ENCODE data around the gene OGDH.
"Not testable (repeated sequence)": the region's sequence is repeated elsewhere in the genome, so short reads cannot be mapped to it uniquely, and the experiment has no call there.

Gene OGDH

DNA sequence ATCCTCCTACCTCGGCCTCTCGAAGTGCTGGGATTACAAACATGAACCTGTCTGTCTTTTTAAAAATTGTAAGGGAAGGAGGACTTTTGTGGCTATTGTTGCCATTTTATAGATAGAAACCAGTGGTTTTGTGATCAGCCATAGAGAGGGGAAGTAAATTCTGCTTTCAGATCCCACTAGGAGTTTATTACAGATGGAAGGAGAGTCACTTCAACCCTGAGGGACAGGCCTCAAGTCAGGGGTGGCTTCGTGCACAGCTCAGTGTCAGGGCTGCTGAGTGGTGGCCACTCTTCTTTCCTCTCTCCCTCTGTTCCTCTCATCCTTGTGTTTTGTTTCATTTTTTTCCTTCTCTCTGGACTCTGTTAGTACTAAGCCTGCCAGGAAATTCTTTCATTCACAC is 60.8 kb downstream of the OGDH start:
- no peak for DNase-seq (ENCODE audit: low spot score)

DNA sequence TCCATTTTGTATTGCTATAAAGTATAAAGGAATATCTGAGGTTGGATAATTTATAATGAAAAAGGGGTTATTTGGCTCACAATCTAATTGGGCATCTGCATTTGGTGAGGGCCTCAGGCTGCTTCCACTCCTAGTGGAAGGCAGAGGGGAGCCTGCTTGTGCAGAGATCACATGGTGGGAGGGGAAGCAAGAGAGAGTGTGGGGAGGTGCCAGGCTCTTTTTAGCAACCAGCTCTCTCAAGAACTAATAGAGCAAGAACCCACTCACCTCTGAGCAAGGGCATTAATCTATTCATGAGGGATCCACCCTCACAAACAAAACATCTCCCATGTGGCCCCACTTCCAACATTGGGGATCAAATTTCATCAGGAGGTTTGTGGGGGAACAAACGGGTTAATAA is 64.6 kb downstream of the OGDH start:
- DNase-seq (ENCODE audit: low spot score): no peak

DNA sequence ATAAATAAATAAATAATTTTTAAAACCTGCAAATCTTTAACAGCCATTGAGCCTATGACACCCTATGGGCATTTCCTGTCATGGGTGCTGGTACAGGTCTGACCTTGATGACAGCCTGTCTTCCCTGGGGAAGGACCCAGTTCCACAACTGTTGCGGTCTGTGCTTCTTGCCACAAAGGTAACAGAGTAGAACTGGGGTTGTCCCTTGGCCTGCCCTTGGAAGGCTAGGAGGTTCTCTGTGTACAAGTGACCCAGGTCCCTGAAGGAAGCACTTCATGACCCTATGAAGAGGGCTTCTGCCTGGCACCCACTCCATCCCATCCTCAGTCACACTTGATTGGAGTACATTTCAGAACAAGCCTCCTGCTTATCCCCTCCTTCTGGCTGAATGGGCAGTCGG is 66.9 kb downstream of the OGDH start:
- no peak for DNase-seq (ENCODE audit: low spot score)

DNA sequence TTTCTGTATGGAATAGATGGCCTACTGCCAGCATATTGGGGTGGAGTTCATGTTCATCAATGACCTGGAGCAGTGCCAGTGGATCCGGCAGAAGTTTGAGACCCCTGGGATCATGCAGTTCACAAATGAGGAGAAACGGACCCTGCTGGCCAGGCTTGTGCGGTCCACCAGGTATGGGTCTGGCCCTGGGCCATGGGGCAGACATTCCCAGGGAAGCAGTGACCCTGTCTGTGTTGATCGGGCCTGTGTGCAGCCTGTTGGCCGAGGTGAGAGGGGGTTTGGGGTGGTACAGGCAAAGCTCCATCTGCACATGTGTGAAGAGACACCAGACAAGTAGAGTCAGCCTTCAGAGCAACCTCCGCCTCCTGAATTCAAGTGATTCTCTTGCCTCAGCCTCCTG is 67.3 kb downstream of the OGDH start:
- DNase-seq (ENCODE audit: low spot score): no peak

DNA sequence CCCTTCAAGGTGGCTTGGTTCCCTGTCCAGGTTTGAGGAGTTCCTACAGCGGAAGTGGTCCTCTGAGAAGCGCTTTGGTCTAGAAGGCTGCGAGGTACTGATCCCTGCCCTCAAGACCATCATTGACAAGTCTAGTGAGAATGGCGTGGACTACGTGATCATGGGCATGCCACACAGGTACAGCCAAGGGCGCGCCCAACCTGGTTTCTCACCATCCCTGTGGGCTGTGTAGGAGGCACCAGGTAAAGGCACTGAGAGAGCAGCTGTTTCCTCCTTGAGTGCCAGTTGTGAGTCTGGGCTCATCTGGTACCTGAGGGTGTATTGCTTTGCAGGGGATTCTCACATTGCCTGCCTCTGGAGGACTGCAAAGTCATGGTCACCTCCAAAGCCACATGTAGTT is 68.0 kb downstream of the OGDH start:
- DNase-seq (ENCODE audit: low spot score): no peak

DNA sequence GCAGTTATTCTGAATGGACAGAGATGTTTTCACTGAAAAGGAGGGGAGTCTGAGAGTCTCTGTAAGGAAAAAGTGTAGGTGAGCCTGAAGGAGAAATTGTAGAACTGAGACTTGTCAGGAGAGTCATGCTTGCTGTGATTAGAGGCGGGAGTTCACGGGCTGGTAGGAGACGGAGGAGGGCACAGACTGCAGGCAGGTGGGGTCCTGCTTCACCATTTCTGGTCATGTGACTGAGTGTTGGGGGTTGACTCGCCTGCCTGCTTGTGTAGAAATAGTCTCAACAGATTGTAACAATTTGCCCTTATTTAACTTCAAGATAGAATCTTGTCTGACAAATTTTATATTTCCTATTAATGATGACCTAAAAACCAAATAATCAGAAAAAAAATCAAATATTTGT is 70.3 kb downstream of the OGDH start:
- no peak for DNase-seq (ENCODE audit: low spot score)

DNA sequence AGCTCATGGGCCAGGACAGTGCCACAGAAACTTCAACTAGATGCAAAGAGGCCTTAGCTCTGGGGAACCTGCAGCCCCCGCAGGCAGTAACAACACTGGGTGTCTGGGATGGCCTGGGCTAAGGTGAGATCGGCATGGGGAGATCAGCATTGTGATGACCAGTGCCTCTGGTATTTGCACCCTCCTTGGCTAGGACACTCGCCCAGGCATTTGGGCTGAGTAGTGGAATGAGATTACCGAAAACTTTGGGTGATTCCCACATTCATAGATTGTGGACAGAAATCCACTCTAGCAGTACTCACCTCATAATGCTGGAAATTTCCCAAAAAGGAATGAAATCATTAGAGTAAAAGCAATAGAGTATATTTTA is 71.7 kb downstream of the OGDH start:
- no peak for DNase-seq (ENCODE audit: low spot score)

DNA sequence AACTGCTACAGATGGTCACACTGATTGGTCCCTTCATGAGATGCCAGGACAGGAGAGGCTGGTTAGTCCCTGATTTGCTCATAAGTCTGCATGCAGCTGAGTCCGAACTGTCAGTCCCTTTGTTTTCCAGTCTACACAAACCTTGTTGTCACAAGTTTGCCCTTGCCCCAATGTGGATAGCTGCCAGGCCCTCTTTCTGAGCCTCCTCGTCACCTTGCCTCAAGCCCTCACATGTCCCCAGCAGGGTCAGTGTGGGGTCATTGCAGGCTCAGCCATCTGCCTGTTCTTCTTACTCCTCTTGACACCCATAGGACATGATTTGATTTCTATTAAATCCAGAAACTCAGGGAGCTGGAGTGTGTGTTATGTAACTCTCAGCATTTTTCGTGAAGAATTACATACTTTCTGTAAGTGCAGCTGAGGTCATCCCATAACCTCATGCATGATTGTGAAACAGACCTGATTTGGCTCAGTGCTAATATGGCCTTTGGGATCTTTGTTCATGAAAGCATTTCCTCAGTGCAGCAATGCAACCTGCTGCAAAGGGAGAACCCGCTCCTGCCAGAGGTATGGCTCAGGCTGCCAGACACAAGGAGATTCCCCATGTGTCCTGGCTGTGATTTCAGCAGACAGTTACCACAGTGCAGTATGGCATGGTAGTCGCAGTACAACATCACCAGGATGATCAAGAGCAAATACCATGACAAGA is 72.2 kb downstream of the OGDH start:
- DNase-seq (ENCODE audit: low spot score): no peak

DNA sequence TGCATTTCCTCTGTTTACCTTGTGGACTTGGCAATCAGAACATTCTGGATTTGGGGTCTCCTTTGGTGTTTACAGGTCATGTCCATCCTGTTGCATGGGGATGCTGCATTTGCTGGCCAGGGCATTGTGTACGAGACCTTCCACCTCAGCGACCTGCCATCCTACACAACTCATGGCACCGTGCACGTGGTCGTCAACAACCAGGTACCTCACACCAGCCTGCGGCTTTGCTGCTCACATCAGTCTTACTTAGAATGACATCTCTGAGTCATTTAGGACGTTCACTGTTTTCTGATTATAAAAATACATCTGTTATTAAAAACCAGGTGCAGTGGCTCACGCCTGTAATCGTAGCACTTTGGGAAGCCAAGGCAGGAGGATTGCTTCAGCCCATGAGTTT is 75.2 kb downstream of the OGDH start:
- no peak for DNase-seq (ENCODE audit: low spot score)

DNA sequence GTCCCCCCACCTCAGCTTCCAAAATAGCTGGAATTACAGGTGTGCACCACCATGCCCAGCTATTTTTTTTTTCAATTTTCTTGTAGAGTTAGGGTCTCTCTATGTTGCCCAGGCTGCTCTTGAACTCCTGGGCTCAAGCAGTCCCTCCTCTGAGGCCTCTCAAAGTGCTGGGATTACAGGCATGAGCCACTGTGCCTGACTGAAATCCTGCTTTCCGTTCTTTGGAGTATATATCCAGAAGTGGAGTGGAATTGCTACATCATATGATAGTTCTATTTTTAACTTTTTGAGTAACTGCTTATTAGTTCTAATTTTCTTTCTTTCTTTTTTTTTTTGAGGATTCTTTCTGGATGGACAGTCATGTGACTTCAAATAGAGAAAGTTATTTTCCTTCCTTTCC is 79.3 kb downstream of the OGDH start:
- no peak for DNase-seq (ENCODE audit: low spot score)

DNA sequence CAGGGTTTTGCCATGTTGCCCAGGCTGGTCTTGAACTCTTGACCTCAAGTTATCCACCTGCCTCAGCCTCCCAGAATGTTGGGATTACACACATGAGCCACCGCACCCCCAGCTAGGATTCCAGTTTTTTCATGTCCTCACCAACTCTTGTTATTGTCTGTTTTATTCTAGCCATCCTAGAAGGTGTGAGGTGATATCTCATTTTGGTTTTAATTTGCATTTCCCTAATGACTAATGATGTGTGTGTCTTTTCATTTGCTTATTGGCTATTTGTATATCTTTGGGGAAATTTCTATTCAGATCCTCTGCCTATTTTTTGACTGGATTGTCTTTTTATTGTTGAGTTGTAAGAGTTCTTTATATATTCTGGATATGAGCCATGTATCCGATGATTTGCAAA is 83.0 kb downstream of the OGDH start:
- DNase-seq (ENCODE audit: low spot score): no peak

DNA sequence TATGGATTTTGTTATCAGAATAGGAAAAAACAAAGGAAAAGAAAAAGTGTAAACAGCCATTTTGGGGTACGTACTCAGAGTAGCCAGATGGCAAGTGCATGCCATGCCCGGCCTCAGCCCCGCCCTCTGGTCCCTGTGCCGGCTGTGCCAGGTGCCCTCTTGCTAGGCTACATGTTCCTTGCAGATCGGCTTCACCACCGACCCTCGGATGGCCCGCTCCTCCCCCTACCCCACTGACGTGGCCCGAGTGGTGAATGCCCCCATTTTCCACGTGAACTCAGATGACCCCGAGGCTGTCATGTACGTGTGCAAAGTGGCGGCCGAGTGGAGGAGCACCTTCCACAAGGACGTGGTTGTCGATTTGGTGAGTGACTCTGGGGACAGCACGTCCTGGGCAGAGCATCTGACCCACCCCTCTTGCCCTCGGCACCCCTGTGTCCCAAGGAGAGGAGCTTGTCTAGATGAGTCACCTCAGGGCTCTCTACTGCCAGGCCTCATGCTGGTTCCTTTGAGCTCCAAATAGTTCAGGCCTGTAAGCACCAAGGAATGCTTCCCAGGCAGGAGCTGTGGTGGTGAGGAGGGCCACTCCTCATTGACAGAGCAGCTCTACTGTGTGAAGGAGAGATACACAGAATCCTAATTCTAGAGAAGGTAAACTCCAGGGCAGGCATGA is 87.3 kb downstream of the OGDH start:
- no peak for DNase-seq (ENCODE audit: low spot score)

DNA sequence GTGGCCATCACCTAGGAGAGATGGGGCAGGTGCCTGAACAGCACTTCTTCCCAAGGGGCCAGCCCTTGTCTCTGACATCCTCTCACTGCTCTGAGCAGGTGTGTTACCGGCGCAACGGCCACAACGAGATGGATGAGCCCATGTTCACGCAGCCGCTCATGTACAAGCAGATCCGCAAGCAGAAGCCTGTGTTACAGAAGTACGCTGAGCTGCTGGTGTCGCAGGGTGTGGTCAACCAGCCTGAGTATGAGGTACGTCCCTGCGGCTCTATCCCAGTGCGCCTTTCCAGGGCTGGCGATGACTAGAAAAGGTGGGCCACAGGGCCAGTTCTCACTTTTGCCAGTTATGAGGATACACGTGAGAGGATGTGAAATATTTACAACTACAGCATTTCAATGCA is 87.9 kb downstream of the OGDH start:
- no peak for DNase-seq (ENCODE audit: low spot score)

DNA sequence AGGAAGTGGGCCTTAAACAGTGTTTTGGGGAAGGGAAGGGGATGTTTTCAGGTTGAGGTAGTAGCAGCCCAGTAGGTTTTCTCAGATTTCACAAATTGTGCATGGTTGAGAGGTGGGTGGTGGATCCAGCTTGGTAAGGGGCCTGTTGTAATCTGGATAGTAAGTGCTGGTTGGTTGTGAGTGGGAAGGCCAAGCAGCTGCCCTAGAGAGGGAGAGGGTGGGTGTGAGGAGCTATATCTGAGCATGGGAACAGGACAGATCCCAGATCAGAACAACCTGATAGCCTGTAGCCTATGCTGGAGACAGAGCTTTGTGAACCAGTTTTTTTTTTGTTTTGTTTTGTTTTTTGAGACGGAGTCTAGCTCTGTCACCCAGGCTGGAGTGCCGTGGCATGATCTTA is 88.3 kb downstream of the OGDH start:
- DNase-seq (ENCODE audit: low spot score): no peak

DNA sequence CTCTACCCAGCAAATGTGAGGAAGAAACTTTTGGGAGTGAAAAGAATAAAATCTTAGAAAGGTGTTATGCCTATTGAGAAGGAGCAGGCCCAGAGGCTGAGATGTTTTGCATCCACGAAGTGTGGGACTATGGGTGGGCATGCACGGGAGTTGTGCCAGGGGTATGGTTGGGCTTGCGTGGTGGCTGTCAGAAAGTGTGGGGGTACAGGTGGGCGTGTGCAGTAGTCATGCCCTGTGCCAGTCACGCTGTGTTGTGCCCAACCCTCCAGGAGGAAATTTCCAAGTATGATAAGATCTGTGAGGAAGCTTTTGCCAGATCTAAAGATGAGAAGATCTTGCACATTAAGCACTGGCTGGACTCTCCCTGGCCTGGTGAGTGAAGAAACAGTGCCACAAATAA is 89.3 kb downstream of the OGDH start:
- no peak for DNase-seq (ENCODE audit: low spot score)

DNA sequence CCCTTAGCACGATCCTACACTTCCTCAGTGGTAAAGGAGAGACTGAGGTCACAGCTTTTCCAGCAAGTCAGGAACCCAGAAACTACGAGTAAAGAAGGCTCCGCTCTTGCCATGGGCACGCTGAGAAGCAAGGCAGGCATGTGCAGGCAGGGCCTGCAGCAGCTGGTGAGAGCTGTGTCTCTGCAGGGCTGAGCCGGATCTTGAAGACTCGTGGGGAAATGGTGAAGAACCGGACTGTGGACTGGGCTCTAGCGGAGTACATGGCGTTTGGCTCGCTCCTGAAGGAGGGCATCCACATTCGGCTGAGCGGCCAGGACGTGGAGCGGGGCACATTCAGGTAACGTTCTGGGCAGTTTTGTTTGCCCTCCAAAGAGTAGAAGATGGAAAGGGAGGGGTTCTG is 90.3 kb downstream of the OGDH start:
- DNase-seq (ENCODE audit: low spot score): no peak

DNA sequence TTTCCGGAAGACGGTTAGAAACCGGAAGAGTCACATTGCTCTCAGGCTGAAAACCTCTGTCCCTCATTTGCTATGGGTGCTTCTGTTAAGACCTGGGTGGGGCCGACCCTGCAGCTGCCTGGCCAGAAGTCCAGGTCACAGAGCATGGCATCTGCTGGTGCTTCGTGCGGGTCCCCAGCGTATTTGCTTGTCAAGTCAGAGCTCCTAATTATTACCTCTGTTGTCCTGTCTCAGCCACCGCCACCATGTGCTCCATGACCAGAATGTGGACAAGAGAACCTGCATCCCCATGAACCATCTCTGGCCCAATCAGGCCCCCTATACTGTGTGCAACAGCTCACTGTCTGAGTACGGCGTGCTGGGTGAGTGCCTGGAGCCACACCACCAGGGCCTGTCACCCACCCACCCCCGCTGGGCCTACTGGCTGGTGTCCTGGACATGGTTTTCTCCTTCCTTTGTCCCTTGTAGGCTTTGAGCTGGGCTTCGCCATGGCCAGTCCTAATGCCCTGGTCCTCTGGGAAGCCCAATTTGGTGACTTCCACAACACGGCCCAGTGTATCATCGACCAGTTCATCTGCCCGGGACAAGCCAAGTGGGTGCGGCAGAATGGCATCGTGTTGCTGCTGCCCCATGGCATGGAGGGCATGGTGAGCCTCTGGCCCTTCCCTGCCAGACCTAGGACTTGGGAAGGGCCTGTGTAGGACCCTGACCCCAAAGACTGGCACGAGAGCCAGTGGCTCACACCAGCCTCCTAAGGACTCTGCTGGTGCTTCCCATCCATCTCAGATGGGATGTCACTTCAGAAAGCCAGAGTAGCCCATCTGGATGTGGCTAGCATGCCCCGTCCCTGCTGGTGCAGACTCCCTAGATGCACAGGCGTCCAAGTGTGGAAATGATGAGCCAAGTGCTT is 91.0 kb downstream of the OGDH start:
- no peak for DNase-seq (ENCODE audit: low spot score)

DNA sequence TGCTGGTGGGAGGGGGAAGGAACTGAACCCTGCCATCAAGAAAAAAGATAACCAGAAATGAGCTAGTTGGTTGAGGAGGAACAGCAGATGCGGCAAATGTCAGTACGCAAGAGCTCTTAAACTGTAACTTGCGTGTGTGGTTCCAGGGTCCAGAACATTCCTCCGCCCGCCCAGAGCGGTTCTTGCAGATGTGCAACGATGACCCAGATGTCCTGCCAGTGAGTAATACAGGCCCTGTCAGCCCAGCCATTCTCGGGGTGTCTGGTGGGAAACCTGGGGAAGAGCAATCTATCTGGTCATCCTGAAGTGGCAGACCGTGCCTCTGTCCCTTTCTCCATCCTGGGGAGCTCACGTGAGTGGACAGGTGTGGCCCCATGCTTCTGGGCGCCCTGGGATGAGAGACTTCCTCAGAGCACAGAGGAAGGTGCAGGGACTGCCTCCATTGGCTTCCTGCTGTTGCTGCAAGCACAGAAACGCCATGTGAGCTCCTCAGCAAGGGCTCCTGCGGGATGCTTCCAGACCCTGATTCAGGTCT is 91.7 kb downstream of the OGDH start:
- no peak for DNase-seq (ENCODE audit: low spot score)

DNA sequence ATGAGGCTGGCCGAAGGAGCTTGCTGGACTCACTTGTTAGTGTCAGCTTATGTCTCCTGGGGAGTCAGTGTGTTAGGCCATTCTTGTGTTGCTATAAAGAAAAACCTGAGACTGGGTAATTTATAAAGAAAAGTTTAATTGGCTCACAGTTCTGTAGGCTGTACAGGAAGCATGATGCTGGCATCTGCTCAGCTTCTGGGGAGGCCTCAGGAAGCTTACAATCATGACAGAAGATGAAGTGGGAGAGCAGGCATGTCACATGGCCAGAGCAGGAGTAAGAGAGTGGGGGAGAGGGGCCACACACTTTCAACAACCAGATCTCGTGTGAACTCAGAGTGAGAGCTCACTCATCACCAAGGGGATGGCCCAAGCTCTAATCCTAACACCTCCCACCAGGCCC is 93.2 kb downstream of the OGDH start:
- DNase-seq (ENCODE audit: low spot score): not testable (repeated sequence)

DNA sequence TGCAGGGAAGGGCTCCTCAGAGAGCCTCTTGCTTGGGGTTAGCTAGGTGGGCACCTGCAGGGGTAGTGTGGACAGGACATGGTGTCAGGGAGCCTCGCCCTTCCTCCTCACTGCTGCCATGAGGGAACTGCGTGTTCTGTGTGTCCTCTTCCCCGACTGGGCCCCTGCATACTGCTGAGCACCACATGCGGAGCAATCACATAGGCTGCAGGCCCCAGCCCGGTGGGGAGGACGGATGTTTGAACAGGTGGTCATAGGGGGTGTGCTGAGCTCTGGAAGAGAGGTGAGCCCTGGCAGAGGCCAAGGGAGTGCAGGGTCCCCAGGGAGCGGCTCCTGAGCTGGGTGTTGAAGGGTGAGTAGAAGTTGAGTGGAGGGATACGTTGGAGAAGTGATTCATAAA is 93.9 kb downstream of the OGDH start:
- DNase-seq (ENCODE audit: low spot score): no peak

DNA sequence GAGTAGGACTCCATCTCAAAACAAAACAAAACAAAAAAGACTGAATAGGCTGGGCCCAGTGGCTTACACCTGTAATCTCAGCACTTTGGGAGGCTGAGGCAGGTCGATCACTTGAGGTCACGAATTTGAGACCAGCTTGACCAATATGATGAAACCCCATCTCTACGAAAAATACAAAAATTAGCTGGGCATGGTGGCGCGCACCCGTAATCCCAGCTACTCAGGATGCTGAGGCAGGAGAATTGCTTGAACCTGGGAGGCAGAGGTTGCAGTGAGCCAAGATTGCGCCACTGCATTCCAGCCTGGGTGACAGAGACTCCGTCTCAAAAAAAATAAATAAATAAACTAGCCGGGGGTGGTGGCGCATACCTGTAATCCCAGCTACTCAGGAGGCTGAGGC is 97.0 kb downstream of the OGDH start:
- not testable (repeated sequence) for DNase-seq (ENCODE audit: low spot score)

DNA sequence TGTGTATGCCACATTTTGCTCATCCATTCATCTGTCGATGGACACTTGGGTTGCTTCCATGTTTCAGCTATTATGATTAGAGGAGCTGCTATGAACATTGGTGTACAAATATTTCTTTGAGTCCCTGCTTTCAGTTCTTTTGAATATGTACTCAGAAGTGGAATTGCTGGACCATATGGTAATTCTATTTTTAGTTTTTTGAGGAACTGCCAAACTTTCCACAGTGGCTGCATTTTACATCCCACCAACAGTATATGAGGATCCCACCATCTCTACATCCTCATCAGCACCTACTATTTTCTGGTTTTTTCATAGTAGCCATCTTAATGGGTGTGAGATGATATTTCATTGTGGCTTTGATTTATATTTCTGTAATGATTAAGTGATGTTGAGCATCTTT is 97.5 kb downstream of the OGDH start:
- no peak for DNase-seq (ENCODE audit: low spot score)

DNA sequence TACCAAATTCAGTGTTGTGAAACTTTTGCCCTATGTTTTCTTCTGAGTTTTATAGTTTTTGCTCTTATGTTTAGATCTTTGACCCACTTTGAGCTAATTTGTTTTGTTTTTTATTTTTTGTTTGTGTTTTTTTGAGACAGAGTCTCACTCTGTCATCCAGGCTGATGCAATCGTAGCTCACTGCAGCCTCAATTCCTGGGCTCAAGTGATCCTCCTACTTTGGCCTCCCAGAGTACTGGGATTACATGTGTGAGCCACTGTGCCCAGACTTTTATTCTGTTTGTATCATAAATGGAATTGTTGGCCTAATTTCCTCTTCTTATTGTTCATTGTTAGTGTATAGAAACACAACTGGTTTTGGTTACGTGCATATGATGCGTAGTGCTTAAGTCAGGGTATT is 99.0 kb downstream of the OGDH start:
- DNase-seq (ENCODE audit: low spot score): no peak

All from kidney capillary endothelial cell (primary cell).